SK-N-DZ (cell line): ENCODE measurements around the gene POMT1. TPM values are rescaled to one million over a fixed set of nuclear protein-coding genes. Genes with fewer than 3 reads are reported as not detected.
A peak's percentile ranks its signal among the peaks of the same experiment; 100 is the strongest.
"Not testable (repeated sequence)": the region's sequence is repeated elsewhere in the genome, so short reads cannot be mapped to it uniquely, and the experiment has no call there.

Source experiments
- DNase-seq: peaks from one replicate; pipeline ENCODE4 v3.0.0-alpha.2; 2015; ENCODE audit warnings: low spot score
- polyA plus RNA-seq, 2 experiments: library from polyadenylated mRNA; depleted of rRNA; stranded (reverse); fragments of >200 nt; gene quantifications; 2 replicates each; pipeline ENCODE4 v1.2.3, GENCODE V29; 2014

Gene POMT1
- 30.5 and 37.9 TPM in 2 replicates for polyA plus RNA-seq (2014; cell fraction: cytosol; rRNA removed)
- 194 and 219 TPM in 2 replicates for polyA plus RNA-seq (2014; cell fraction: nucleus; rRNA removed)

- DNase-seq, result peak; percentile 88
These were observed at the start of gene POMT1 for GRCh38 chr9:131502781-131503625. POMT1 (plus strand) TSS chr9:131502918; CDS start chr9:131504219, 1,301 bp downstream.

GRCh38 chr9:131454028-131454427 is 48.7 kb upstream of the POMT1 start:
- no peak for DNase-seq

GRCh38 chr9:131455655-131456054 is 47.1 kb upstream of the POMT1 start:
- not testable (repeated sequence) for DNase-seq

- DNase-seq, result no peak
These were observed 45.0 kb upstream of the POMT1 start for GRCh38 chr9:131457746-131458145.

- no peak for DNase-seq
These were observed 43.7 kb upstream of the POMT1 start for GRCh38 chr9:131459056-131459455.

GRCh38 chr9:131461166-131461565 is 41.6 kb upstream of the POMT1 start:
- no peak for DNase-seq

- no peak for DNase-seq
These were observed 38.2 kb upstream of the POMT1 start for GRCh38 chr9:131464354-131465000.

- DNase-seq, result no peak
These were observed 37.3 kb upstream of the POMT1 start for GRCh38 chr9:131465401-131465800.

GRCh38 chr9:131467214-131467935 is 35.3 kb upstream of the POMT1 start:
- no peak for DNase-seq

- DNase-seq, result no peak
These were observed 34.7 kb upstream of the POMT1 start for GRCh38 chr9:131468031-131468430.

GRCh38 chr9:131469356-131469755 is 33.4 kb upstream of the POMT1 start:
- no peak for DNase-seq

- no peak for DNase-seq
These were observed 32.8 kb upstream of the POMT1 start for GRCh38 chr9:131469951-131470350.

GRCh38 chr9:131470581-131470991 is 32.1 kb upstream of the POMT1 start:
- no peak for DNase-seq

GRCh38 chr9:131472085-131472484 is 30.6 kb upstream of the POMT1 start:
- DNase-seq, result not testable (repeated sequence)

- DNase-seq, result no peak
These were observed 29.4 kb upstream of the POMT1 start for GRCh38 chr9:131473198-131473885.

- DNase-seq, result no peak
These were observed 28.8 kb upstream of the POMT1 start for GRCh38 chr9:131473891-131474290.

- DNase-seq, result no peak
These were observed 28.0 kb upstream of the POMT1 start for GRCh38 chr9:131474711-131475110.

GRCh38 chr9:131475111-131475955 is 27.4 kb upstream of the POMT1 start:
- no peak for DNase-seq

- no peak for DNase-seq
These were observed 26.6 kb upstream of the POMT1 start for GRCh38 chr9:131475956-131476776.
